ENCODE data around the gene SPRED1. TPM values are rescaled to one million over a fixed set of nuclear protein-coding genes. Genes with fewer than 3 reads are reported as not detected.
A peak's percentile ranks its signal among the peaks of the same experiment; 100 is the strongest.

Gene SPRED1
- total RNA-seq, 1 donor from 2014 or later, result 62.1 TPM

DNA sequence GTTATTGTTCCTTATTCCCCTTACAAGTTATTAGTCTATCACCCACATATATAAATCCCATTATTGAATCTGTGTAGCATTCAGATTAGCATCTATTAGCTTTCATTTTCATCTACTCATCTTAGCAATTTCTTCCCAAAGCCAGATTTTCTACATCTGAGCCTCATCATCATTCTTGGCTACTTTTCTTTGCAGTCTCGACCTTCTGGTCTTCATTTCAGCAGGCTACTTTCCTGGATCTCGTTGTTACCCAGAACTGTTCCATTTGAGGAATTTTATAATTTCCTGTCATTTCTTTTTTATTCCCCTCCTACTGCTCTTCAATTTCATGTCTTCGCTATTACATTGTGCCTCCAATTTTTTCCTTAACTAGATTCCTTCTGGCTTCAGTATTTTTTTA is 51.8 kb downstream of the SPRED1 start:
- intact Hi-C loops (cut with DNase I), result no loop called here
- ATAC-seq (no peak), DNase-seq (no peak)
- H3K4me3 ChIP-seq, result no peak overlapping the region
- no peaks in the 10 kb centered on the region for H3K27me3 ChIP-seq
- TF ChIP-seq, protein P1, sequence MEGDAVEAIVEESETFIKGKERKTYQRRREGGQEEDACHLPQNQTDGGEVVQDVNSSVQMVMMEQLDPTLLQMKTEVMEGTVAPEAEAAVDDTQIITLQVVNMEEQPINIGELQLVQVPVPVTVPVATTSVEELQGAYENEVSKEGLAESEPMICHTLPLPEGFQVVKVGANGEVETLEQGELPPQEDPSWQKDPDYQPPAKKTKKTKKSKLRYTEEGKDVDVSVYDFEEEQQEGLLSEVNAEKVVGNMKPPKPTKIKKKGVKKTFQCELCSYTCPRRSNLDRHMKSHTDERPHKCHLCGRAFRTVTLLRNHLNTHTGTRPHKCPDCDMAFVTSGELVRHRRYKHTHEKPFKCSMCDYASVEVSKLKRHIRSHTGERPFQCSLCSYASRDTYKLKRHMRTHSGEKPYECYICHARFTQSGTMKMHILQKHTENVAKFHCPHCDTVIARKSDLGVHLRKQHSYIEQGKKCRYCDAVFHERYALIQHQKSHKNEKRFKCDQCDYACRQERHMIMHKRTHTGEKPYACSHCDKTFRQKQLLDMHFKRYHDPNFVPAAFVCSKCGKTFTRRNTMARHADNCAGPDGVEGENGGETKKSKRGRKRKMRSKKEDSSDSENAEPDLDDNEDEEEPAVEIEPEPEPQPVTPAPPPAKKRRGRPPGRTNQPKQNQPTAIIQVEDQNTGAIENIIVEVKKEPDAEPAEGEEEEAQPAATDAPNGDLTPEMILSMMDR (IDR thresholded peaks at IDR 0.05), result no peak
- no peak overlapping the region for H3K27ac ChIP-seq
- no peaks in the 10 kb centered on the region for H3K9me3 ChIP-seq
- no peaks in the 10 kb centered on the region for H3K4me1 ChIP-seq
- peaks cover 17% of the 10 kb centered on the region for H3K36me3 ChIP-seq

DNA sequence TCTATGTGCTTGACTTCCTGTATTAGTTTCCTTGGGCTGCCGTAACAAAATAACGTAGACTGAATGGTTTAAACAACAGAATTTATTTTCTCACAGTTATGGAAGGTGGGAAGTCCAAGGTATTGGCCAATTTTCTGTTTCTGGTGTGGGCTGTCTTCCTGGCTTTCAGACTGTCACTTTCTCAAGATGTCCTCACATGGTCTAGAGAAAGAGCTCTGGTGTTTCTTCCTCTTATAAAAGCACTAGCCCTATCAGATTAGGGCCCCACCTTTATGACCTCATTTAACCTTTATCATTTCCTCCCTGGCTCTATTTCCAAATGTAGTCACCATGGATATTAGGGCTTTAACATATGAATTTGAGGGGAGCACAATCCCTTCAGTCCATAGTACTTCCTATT is 54.6 kb downstream of the SPRED1 start:
- no peaks in the 10 kb centered on the region for H3K4me1 ChIP-seq
- no peak overlapping the region for H3K27ac ChIP-seq
- TF ChIP-seq, protein P1 (IDR thresholded peaks at IDR 0.05), result no peak
- ATAC-seq, result peak; percentile 91
- H3K27me3 ChIP-seq, result no peaks in the 10 kb centered on the region
- no peak for DNase-seq
- H3K9me3 ChIP-seq, result no peaks in the 10 kb centered on the region
- intact Hi-C loops (cut with DNase I), result no loop called here
- no peak overlapping the region for H3K4me3 ChIP-seq
- no peaks in the 10 kb centered on the region for H3K36me3 ChIP-seq

DNA sequence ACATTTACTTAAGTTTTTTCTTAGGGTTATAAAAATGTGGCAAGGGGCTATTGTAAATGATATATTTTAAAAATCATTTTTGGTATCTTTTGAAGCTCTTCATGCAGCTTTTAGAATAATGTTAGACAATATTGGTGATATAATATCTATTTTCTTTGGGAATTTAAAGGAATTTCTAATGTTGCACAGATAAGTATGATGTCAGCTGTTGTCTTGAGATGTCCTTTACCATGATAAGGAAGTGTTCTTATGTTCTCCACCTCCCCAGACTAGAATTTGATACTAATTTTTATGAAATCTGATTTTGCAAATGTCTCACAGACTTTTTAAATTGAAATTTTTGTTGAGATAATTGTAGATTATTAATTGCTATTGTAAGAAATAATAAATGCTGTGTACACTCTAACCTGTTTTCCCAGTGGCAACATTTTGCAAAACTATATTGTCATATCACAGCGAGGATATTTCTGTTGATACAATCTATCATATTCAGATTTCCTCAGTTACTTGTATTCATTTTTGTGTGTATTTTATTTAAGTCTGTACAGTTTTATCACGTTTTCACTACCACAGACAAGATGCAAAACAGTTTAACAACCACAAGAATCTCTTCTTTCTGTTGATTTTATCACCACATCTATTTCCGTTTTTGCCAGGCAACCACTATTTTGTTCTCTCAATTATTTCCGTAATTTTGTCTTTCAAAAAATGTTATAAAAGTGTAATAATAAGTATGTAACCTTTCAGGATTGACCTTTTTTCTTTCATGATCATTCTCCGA is 55.4 kb downstream of the SPRED1 start:
- intact Hi-C loops (cut with DNase I), result no loop called here
- Histone ChIP-seq H3K4me1 (no peaks in the 10 kb centered on the region), H3K27me3 (no peaks in the 10 kb centered on the region), H3K4me3 (no peak overlapping the region), H3K9me3 (no peaks in the 10 kb centered on the region), H3K36me3 (no peaks in the 10 kb centered on the region), H3K27ac (no peak overlapping the region)
- DNase-seq (no peak), ATAC-seq (no peak)
- TF ChIP-seq, protein P1 (IDR thresholded peaks at IDR 0.05), result no peak

DNA sequence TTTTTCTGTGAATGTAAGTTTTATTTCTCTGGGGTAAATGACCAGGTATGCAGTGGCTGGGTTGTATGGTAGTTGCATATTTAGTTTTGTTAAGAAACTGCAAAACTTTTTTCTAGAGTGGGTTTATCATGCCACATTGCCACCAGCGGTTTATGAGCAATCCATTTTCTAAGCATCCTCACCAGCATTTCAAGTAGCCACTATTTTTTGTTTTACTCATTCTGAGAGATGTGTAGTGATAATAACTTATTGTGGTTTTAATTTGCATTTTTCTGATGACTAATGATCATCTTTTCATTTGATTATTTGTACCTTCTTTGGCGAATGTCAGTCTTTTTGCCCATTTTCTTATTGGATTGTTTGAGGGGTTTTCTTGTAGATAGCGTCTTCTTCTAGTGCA is 56.2 kb downstream of the SPRED1 start:
- ATAC-seq (no peak), DNase-seq (no peak)
- Histone ChIP-seq H3K4me3 (no peak overlapping the region), H3K4me1 (no peaks in the 10 kb centered on the region), H3K9me3 (no peaks in the 10 kb centered on the region), H3K36me3 (no peaks in the 10 kb centered on the region), H3K27ac (no peak overlapping the region), H3K27me3 (no peaks in the 10 kb centered on the region)
- intact Hi-C loops (cut with DNase I), result no loop called here
- TF ChIP-seq, protein P1 (IDR thresholded peaks at IDR 0.05), result no peak

DNA sequence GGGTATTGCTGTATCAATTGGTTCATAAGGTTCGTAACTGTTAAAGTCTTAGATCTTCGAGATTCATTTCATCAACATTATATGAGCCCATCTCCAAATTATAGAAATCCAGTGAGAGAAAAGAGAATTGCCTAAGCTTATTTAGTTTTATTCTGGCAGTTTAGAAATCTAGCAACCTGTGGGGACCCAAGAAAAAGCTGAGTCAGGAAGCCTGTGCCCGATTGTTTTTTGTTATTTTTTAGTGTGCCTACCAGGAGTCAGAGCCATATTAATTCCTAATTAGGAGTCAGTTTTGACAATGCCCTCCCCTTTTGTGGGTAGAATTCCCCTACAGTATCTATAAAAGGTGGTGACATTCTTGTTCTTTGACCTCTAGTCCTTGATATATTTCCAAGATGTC is 59.6 kb downstream of the SPRED1 start:
- TF ChIP-seq, protein P1 (IDR thresholded peaks at IDR 0.05), result no peak
- H3K4me3 ChIP-seq, result no peak overlapping the region
- intact Hi-C loops (cut with DNase I), result no loop called here
- no peak for DNase-seq
- H3K27ac ChIP-seq, result no peak overlapping the region
- no peaks in the 10 kb centered on the region for H3K4me1 ChIP-seq
- H3K27me3 ChIP-seq, result no peaks in the 10 kb centered on the region
- no peak for ATAC-seq
- H3K9me3 ChIP-seq, result no peaks in the 10 kb centered on the region
- no peaks in the 10 kb centered on the region for H3K36me3 ChIP-seq

All from upper lobe of right lung (tissue), 1 donor.